KMS-11 (cell line): Measurements from ENCODE around the gene IL1RAPL1.

ENCODE experiments used
- H2AFZ ChIP-seq: fragments of 200-600 bp; sonication (generic); 2 replicates; pipeline ENCODE4 v1.6.1; 2016; ENCODE audit warnings: antibody characterized with exemption, mixed run types, low read depth
- H3K27ac ChIP-seq: fragments of 200-600 bp; sonication (generic); 2 replicates; pipeline ENCODE4 v1.6.1; 2016; ENCODE audit warnings: mild to moderate bottlenecking, mixed run types
- H3K27me3 ChIP-seq: fragments of 200-600 bp; sonication (generic); 2 replicates; pipeline ENCODE4 v1.6.1; 2017; ENCODE audit warnings: mild to moderate bottlenecking, low read depth, mixed run types, moderate library complexity; ENCODE audit not compliant: insufficient read depth
- H3K36me3 ChIP-seq: fragments of 200-600 bp; sonication (generic); 2 replicates; pipeline ENCODE4 v1.6.1; 2017; ENCODE audit warnings: mild to moderate bottlenecking, mixed run types; ENCODE audit not compliant: insufficient read depth
- H3K4me1 ChIP-seq: fragments of 200-600 bp; sonication (generic); 2 replicates; pipeline ENCODE4 v1.6.1; 2016; ENCODE audit warnings: mild to moderate bottlenecking, low read depth, mixed run types; ENCODE audit not compliant: poor library complexity, severe bottlenecking
- H3K4me2 ChIP-seq: fragments of 200-600 bp; sonication (generic); 2 replicates; pipeline ENCODE4 v1.7.0; 2016; ENCODE audit warnings: mild to moderate bottlenecking, mixed run types
- H3K4me3 ChIP-seq: fragments of 200-600 bp; sonication (generic); IDR thresholded peaks from 2 replicates; pipeline ENCODE4 v1.6.1; 2017; ENCODE audit warnings: low read depth, low read length, mixed read lengths; ENCODE audit not compliant: insufficient read depth
- H3K79me2 ChIP-seq: fragments of 200-600 bp; sonication (generic); 2 replicates; pipeline ENCODE4 v1.6.1; 2016; ENCODE audit warnings: low read depth, mixed run types; ENCODE audit not compliant: insufficient read depth
- H3K9ac ChIP-seq: fragments of 200-600 bp; sonication (generic); 2 replicates; pipeline ENCODE4 v1.6.1; 2016; ENCODE audit warnings: mild to moderate bottlenecking, mixed run types
- H4K20me1 ChIP-seq: fragments of 200-600 bp; sonication (generic); 2 replicates; pipeline ENCODE4 v1.6.1; 2016; ENCODE audit warnings: mild to moderate bottlenecking, mixed run types; ENCODE audit not compliant: insufficient read depth
- TF ChIP-seq, protein P1 (sequence below): fragments of 200-600 bp; sonication (generic); conservative IDR thresholded peaks from 2 replicates; pipeline ENCODE4 v1.6.1; 2017; ENCODE audit warnings: low read depth, mild to moderate bottlenecking, antibody characterized with exemption, low read length, moderate library complexity, mixed read lengths

Gene IL1RAPL1

DNA sequence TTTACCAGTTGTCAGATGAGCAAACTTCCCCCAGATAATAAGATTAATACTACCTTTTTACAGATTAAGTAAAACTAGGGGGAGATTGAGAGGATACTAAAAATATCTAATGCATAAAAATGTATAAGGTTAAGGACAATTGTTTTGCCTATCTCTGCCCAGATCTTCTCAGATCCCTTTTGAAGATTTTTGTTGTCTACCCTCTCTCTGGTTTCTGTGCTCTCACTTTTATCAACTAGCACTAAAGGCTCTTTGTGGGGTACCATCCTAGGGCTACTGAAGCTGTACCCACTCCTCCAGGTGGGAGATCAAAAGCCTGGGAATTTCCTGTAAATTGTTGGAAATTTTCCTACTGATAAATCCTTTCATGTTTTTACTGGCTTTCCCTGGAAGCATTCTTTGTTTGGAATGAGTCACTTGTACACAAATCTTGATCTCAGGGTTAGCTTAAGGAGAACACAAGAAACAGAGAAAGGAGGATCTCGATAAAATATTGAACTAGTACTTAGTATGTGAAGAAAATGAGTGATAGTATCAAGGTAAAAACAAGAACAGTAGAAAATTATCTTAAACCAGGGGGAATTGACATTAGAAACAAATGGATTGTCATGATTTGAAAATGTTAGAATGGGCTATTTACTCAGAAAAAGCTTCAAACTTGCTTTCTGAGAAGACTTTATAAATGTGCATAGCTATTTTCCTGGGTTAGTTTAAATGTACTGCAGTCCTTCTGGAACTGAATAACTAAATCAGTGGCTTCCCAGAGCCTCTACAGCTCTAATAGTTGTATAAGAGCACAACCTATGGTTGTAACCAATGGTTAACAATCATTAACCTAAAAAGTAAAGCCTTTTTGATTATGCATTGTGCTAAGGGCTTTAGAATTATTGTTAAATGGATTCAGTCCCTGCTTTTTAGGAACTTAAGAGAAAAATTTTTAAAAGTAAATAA is 948.2 kb downstream of the IL1RAPL1 start:
- Histone ChIP-seq H3K36me3 (no peaks in the 10 kb centered on the region), H3K27ac (no peak overlapping the region), H3K4me1 (no peaks in the 10 kb centered on the region), H3K4me2 (no peak overlapping the region), H3K27me3 (no peaks in the 10 kb centered on the region), H4K20me1 (no peaks in the 10 kb centered on the region), H3K9ac (no peak overlapping the region), H3K79me2 (no peaks in the 10 kb centered on the region), H2AFZ (no peak overlapping the region), H3K4me3 (no peak overlapping the region)
- TF ChIP-seq, protein P1, sequence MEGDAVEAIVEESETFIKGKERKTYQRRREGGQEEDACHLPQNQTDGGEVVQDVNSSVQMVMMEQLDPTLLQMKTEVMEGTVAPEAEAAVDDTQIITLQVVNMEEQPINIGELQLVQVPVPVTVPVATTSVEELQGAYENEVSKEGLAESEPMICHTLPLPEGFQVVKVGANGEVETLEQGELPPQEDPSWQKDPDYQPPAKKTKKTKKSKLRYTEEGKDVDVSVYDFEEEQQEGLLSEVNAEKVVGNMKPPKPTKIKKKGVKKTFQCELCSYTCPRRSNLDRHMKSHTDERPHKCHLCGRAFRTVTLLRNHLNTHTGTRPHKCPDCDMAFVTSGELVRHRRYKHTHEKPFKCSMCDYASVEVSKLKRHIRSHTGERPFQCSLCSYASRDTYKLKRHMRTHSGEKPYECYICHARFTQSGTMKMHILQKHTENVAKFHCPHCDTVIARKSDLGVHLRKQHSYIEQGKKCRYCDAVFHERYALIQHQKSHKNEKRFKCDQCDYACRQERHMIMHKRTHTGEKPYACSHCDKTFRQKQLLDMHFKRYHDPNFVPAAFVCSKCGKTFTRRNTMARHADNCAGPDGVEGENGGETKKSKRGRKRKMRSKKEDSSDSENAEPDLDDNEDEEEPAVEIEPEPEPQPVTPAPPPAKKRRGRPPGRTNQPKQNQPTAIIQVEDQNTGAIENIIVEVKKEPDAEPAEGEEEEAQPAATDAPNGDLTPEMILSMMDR = no peak

DNA sequence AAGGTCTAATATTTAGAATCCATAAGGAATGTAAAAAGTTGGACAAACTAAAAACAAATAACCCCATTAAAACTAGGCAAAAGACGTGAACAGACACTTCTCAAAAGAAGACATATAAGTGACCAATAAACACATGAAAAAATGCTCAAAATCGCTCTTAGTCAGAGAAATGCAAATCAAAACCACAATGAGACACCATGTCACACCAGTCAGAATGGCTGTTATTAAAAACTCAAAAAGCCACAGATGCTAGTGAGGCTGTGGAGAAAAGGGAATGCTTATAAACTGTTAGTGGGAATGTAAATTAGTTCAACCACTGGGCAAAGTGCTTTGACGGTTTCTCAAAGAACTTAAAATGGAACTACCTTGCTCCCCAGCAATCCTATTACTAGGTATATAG is 953.8 kb downstream of the IL1RAPL1 start:
- Histone ChIP-seq H3K79me2 (no peaks in the 10 kb centered on the region), H3K9ac (no peak overlapping the region), H4K20me1 (no peaks in the 10 kb centered on the region), H3K4me3 (no peak overlapping the region), H2AFZ (no peak overlapping the region), H3K4me1 (no peaks in the 10 kb centered on the region), H3K27me3 (no peaks in the 10 kb centered on the region), H3K27ac (no peak overlapping the region), H3K4me2 (no peak overlapping the region), H3K36me3 (no peaks in the 10 kb centered on the region)
- TF ChIP-seq, protein P1 = no peak

DNA sequence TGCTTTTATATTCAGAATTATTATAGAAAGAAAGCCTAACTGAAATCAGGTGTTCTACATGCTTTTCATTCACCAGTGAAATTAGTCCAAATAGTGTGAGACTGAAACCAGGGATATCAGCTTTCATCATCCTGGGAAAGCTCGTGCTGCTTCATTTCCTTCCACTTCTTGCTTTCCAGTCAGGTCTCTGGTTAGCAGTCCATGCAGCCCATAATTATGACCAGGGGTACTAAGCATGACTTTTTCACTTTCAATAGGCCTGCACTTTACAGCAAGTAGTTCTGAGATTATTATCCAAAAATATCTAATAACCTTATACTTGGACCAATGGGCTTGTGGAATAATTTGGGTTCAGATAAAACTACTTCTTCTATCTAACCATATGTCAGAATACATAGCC is 954.9 kb downstream of the IL1RAPL1 start:
- no peak overlapping the region for H2AFZ ChIP-seq
- no peak overlapping the region for H3K27ac ChIP-seq
- no peaks in the 10 kb centered on the region for H3K79me2 ChIP-seq
- H4K20me1 ChIP-seq = no peaks in the 10 kb centered on the region
- H3K9ac ChIP-seq = no peak overlapping the region
- H3K36me3 ChIP-seq = no peaks in the 10 kb centered on the region
- no peak overlapping the region for H3K4me3 ChIP-seq
- no peaks in the 10 kb centered on the region for H3K4me1 ChIP-seq
- H3K4me2 ChIP-seq = no peak overlapping the region
- TF ChIP-seq, protein P1 = no peak
- no peaks in the 10 kb centered on the region for H3K27me3 ChIP-seq

DNA sequence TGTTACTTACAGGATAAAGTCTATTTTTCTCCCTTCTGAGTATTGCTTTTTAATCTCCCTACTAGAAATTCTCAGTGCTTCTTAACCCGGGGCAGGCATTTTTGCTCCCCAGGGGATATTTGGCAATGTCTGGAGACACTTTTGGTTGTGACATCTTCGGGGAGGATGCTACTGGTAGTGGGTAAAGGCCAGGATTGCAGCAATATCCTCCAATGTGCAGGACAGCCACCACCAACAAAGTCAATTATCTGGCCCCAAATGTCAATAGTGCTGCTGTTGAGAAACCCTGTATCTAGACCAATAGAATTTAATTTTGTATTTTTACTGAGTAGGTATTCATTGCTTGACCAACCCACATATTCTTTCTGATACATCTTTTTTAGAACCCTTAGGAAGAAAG is 958.6 kb downstream of the IL1RAPL1 start:
- Histone ChIP-seq H3K79me2 (no peaks in the 10 kb centered on the region), H2AFZ (no peak overlapping the region), H3K4me3 (no peak overlapping the region), H3K27me3 (no peaks in the 10 kb centered on the region), H3K4me1 (no peaks in the 10 kb centered on the region), H3K9ac (no peak overlapping the region), H4K20me1 (no peaks in the 10 kb centered on the region), H3K27ac (no peak overlapping the region), H3K36me3 (no peaks in the 10 kb centered on the region), H3K4me2 (no peak overlapping the region)
- TF ChIP-seq, protein P1 = no peak
